OCI-LY3 (cell line): ENCODE data around the gene CCNB1IP1.

Experiments
- CTCF ChIP-seq: fragments of 200-600, 300-600 bp; sonication (generic); IDR thresholded peaks from 2 replicates; pipeline ENCODE4 v1.5.1; 2014; ENCODE audit warnings: antibody characterized with exemption, low read length, low read depth
- EZH2phosphoT487 ChIP-seq: fragments of 200-600 bp; shearing (Covaris generic); IDR thresholded peaks from 2 replicates; pipeline ENCODE4 v1.6.1; 2018; ENCODE audit warnings: antibody characterized with exemption, mixed run types, low read depth

DNA sequence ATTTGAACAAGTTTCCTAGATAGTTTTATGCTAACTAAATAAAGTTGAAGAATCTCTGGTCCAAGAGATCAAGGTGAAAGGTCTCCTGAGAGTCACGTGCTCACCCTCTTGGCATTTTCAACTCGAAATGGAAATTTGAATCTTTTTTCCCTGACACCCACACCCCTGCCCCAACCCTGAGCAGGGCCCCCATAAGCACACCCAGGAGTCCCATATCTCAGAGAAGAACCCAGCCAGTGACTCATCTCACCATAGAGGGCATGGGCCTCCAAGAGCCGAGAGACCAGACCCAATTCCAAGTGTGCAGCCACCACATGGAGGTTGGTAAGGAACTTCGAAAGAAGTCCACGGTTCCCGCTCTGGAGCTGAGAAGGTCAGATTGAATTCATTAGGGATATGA lies 47.6 kb upstream of the CCNB1IP1 start:
- TF ChIP-seq EZH2phosphoT487 = no peak
- TF ChIP-seq CTCF = no peak
